ENCODE measurements around the gene KLHL10. TPM values are rescaled to one million over a fixed set of nuclear protein-coding genes. Genes with fewer than 3 reads are reported as not detected.

The KLHL10 gene
- total and polyA plus RNA-seq, 2 experiments from 2014 or later = 0.13 to 0.42 TPM

GRCh38 chr17:41864836-41865595 lies 27.4 kb downstream of the KLHL10 start, which contains the start of gene KLHL11:
KLHL11 (minus strand) TSS chr17:41865423; CDS start chr17:41865370, 53 bp downstream.
- Histone ChIP-seq H3K9me2 (ENCODE audit: insufficient read depth) (no peaks in the 10 kb centered on the region), H4K20me1 (replicated peaks; ENCODE audit: insufficient read depth) (peaks cover 38% of the 10 kb centered on the region), H3K27ac (ENCODE audit: low read depth) (peak within 1 kb of the TSS; percentile 90), H3K4me3 (peak within 1 kb of the TSS; percentile 98), H3K79me2 (replicated peaks; ENCODE audit: insufficient read depth) (peaks cover 47% of the 10 kb centered on the region), H2AFZ (peak within 1 kb of the TSS; percentile 90; the same call in 1 of the 2 replicates), H3K4me2 (peak within 1 kb of the TSS; percentile 85), H3K36me3 (ENCODE audit: insufficient read depth) (peaks cover 31% of the 10 kb centered on the region), H3K27me3 (ENCODE audit: insufficient read depth) (no peaks in the 10 kb centered on the region), H3F3A (replicated peaks; ENCODE audit: low read depth) (peaks cover 39% of the 10 kb centered on the region), H3K4me1 (ENCODE audit: insufficient read depth) (peaks cover 42% of the 10 kb centered on the region)
- H3K36me3 Mint-ChIP-seq (ENCODE audit: low read depth) = peaks cover 38% of the 10 kb centered on the region
- DNase-seq (ENCODE audit: low spot score) (peak; percentile 96), ATAC-seq (peak; percentile 87)
- no peak within 1 kb of the TSS; the same call in 2 of the 3 replicates for H3K4me3 Mint-ChIP-seq
- TF ChIP-seq POLR2AphosphoS5 (IDR thresholded peaks at IDR 0.05; ENCODE audit: low read depth) (peak; percentile 86), EZH2 (IDR thresholded peaks at IDR 0.05; ENCODE audit: low read depth, unreplicated experiment) (no peak), REST (IDR thresholded peaks at IDR 0.05; ENCODE audit: unreplicated experiment) (peak; percentile 20), CREB1 (CRISPR knock-in tag; IDR thresholded peaks at IDR 0.05; ENCODE audit: low read depth) (peak; percentile 44; the same call in 1 of the 2 replicates)
- no peaks in the 10 kb centered on the region for H3K27me3 Mint-ChIP-seq (ENCODE audit: insufficient read depth, low read depth, poor library complexity)
- H3K4me1 Mint-ChIP-seq = peaks cover 17% of the 10 kb centered on the region
- no peaks in the 10 kb centered on the region for H3K9me3 Mint-ChIP-seq
- peak within 1 kb of the TSS; percentile 76 for H3K27ac Mint-ChIP-seq

- peaks cover 42% of the 10 kb centered on the region for H3K79me2 ChIP-seq (replicated peaks; ENCODE audit: insufficient read depth)
- H3K27me3 ChIP-seq (ENCODE audit: insufficient read depth) = no peaks in the 10 kb centered on the region
- H4K20me1 ChIP-seq (replicated peaks; ENCODE audit: insufficient read depth) = peaks cover 38% of the 10 kb centered on the region
- H3K4me1 Mint-ChIP-seq = peaks cover 14% of the 10 kb centered on the region
- H3K4me3 ChIP-seq = peak overlapping the region; percentile 98
- peaks cover 43% of the 10 kb centered on the region for H3K36me3 Mint-ChIP-seq (ENCODE audit: low read depth)
- H3K9me3 Mint-ChIP-seq = no peaks in the 10 kb centered on the region
- H2AFZ ChIP-seq = no peak overlapping the region
- H3F3A ChIP-seq (replicated peaks; ENCODE audit: low read depth) = peaks cover 39% of the 10 kb centered on the region
- H3K4me3 Mint-ChIP-seq = no peak overlapping the region; the same call in 2 of the 3 replicates
- peak overlapping the region; percentile 41; the same call in 1 of the 2 replicates for H3K4me2 ChIP-seq
- peak overlapping the region; percentile 76 for H3K27ac Mint-ChIP-seq
- ATAC-seq (no peak), DNase-seq (ENCODE audit: low spot score) (no peak)
- H3K27ac ChIP-seq (ENCODE audit: low read depth) = peak overlapping the region; percentile 68; the same call in 1 of the 2 replicates
- peaks cover 37% of the 10 kb centered on the region for H3K4me1 ChIP-seq (ENCODE audit: insufficient read depth)
- H3K27me3 Mint-ChIP-seq (ENCODE audit: insufficient read depth, low read depth, poor library complexity) = no peaks in the 10 kb centered on the region
- H3K36me3 ChIP-seq (ENCODE audit: insufficient read depth) = peaks cover 34% of the 10 kb centered on the region
- H3K9me2 ChIP-seq (ENCODE audit: insufficient read depth) = no peaks in the 10 kb centered on the region
- TF ChIP-seq EZH2phosphoT487 (IDR thresholded peaks at IDR 0.05; ENCODE audit: unreplicated experiment) = no peak
- TF ChIP-seq ZNF114 (CRISPR knock-in tag; IDR thresholded peaks at IDR 0.05) = no peak
- TF ChIP-seq STAT1 (IDR thresholded peaks at IDR 0.05; ENCODE audit: unreplicated experiment) = no peak
- no peak for TF ChIP-seq CTCF (conservative IDR thresholded peaks at IDR 0.05; ENCODE audit: low read depth in 2 of 2)
- TF ChIP-seq POLR2AphosphoS5 (IDR thresholded peaks at IDR 0.05; ENCODE audit: low read depth) = 0 out of 2 replicates have a peak, but pooled peaks have one; percentile 30
- no peak for TF ChIP-seq ZNF462 (CRISPR knock-in tag; IDR thresholded peaks at IDR 0.05)
Measured at GRCh38 chr17:41865596-41865893, 27.9 kb downstream of the KLHL10 start.

All from GM23338 (cell line).